ENCODE results near the gene LRMDA. TPM values are rescaled to one million over a fixed set of nuclear protein-coding genes. Genes with fewer than 3 reads are reported as not detected.

Gene LRMDA
- total and polyA plus RNA-seq, 10 of the 15 experiments (the other 5 are each of a cell fraction or from before 2014, with no cell fraction given): 0.07 to 0.54 (median 0.29) TPM; not detected in 4

DNA sequence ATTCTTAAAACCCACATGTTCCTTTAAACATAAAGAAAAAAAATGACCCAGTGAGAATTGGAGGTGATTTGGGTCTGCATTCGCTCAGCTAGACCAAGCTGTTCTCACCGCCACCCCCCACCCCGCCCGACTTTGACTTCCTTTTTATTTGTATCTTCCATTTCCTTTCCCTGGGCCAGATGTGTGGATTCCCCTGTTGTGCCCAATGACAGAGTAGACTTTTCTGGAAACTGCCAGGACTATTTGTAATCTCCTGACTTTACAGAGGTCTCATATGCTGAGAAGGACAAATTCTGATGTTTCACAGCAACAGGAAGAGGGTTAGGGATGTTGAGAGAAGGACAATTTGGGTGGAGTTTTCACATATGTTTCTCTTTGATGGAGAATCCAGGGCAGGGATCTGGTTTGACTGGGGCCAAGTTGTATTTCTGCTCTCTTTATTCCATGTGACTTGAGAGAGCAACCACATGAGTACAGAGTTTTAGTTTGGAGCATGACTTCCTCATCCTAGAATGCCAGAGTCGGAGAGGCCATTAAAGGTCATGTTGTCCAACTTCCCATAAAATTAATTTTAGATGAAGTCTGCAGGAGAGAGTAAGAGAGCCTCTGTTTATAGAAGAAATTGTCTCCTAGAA is 1023.2 kb downstream of the LRMDA start:
- RAD21 ChIA-PET (ENCODE audit: unreplicated experiment): no interaction called here
- no peak overlapping the region for H3K27ac ChIP-seq (ENCODE audit: control insufficient read depth, insufficient read depth)
- intact Hi-C loops (cut with micrococcal nuclease; ENCODE audit: unreplicated experiment): no loop called here

DNA sequence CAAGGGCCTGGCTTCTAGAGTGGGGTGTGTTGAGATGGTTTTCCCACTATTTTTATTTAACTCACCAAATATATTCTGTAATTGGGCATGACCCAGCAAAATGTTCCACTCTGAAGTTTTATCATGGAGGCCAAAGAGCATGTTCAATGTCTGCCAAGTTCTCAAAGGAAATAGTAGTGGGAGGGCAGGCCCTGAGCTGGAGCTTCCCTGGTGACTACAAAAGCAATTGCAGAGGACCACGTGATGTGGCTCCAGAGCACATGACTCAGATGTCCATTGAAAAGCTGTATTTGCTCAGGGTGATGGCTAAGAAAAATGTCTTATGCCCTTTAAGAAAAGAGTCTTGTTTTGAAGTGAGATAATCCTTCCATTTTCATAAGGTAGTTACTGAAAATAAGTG is 1024.8 kb downstream of the LRMDA start:
- 0% methylated on average over 1 of the region's 1 CpG for WGBS (ENCODE audit: insufficient coverage, insufficient replicate concordance, low lambda C conversion rate, missing lambda C conversion rate)
- in situ Hi-C loops (cut with MboI): no loop called here
- TF ChIP-seq NKRF (conservative IDR thresholded peaks at IDR 0.05) (no peak), SKIL (IDR thresholded peaks at IDR 0.05; ENCODE audit: low read depth, poor library complexity, severe bottlenecking) (no peak), IRF5 (IDR thresholded peaks at IDR 0.05; ENCODE audit: borderline replicate concordance) (no peak), CREB1 (IDR thresholded peaks at IDR 0.05; ENCODE audit: low read depth) (no peak), NBN (IDR thresholded peaks at IDR 0.05) (no peak), POLR2AphosphoS2 (IDR thresholded peaks at IDR 0.05; ENCODE audit: low read depth, low read length) (no peak), DPF2 (IDR thresholded peaks at IDR 0.05) (no peak)

More for the DNA sequence above, 1023.2 kb downstream of the LRMDA start:
- ChIA-PET POLR2A (no interaction called here), SMC1A (ENCODE audit: uncharacterized antibody, unreplicated experiment) (no interaction called here), CTCF (no interaction called here)
- Histone ChIP-seq H3K27me3 (replicated peaks in 1 of 2; ENCODE audit: control insufficient read depth in 2 of 2, insufficient read depth in 2 of 2, low read length in 1 of 2) (no peaks in the 10 kb centered on the region), H2AFZ (ENCODE audit: control insufficient read depth, low read depth, low read length) (no peak overlapping the region), H3K36me3 (ENCODE audit: control insufficient read depth in 2 of 2, insufficient read depth in 2 of 2, low read length in 1 of 2) (no peaks in the 10 kb centered on the region), H3K9ac (ENCODE audit: control insufficient read depth, insufficient read depth, low read length) (no peak overlapping the region), H3K4me3 (no peak overlapping the region), H3K4me2 (ENCODE audit: control insufficient read depth, insufficient read depth) (no peak overlapping the region), H3K79me2 (ENCODE audit: control insufficient read depth, insufficient read depth, low read length) (no peaks in the 10 kb centered on the region), H3K9me3 (replicated peaks; ENCODE audit: control insufficient read depth, insufficient read depth, low read length) (no peaks in the 10 kb centered on the region), H3K4me1 (ENCODE audit: control insufficient read depth, insufficient read depth, low read length) (no peaks in the 10 kb centered on the region), H4K20me1 (ENCODE audit: control insufficient read depth, insufficient read depth) (no peaks in the 10 kb centered on the region)
- TF ChIP-seq PKNOX1 (IDR thresholded peaks at IDR 0.05) (no peak), POU2F2 (IDR thresholded peaks at IDR 0.05; ENCODE audit: borderline replicate concordance, low read depth, low read length) (no peak), NRF1 (conservative IDR thresholded peaks at IDR 0.05; ENCODE audit: low read depth, low read length) (no peak), PML (IDR thresholded peaks at IDR 0.05; ENCODE audit: low read length) (no peak)
- FAIRE-seq: no peak
- in situ Hi-C loops (cut with MboI): no loop called here
- ATAC-seq: no peak
- no peak for DNase-seq (ENCODE audit: low read depth, low spot score)
- BruUV-seq (replicated peaks): no TSS peak
- WGBS (ENCODE audit: insufficient coverage, insufficient replicate concordance, low lambda C conversion rate, missing lambda C conversion rate): 28% methylated on average over 5 of the region's 5 CpGs

More for the DNA sequence above, 1024.8 kb downstream of the LRMDA start:
- H3K4me1 ChIP-seq (ENCODE audit: control insufficient read depth, insufficient read depth, low read length): no peaks in the 10 kb centered on the region
- H3K79me2 ChIP-seq (ENCODE audit: control insufficient read depth, insufficient read depth, low read length): no peaks in the 10 kb centered on the region
- ChIA-PET POLR2A (no interaction called here), CTCF (no interaction called here), RAD21 (ENCODE audit: unreplicated experiment) (no interaction called here), SMC1A (ENCODE audit: uncharacterized antibody, unreplicated experiment) (no interaction called here)
- FAIRE-seq (no peak), DNase-seq (ENCODE audit: low read depth, low spot score) (no peak), ATAC-seq (no peak)
- H3K4me2 ChIP-seq (ENCODE audit: control insufficient read depth, insufficient read depth): no peak overlapping the region
- H3K9ac ChIP-seq (ENCODE audit: control insufficient read depth, insufficient read depth, low read length): no peak overlapping the region
- no peak overlapping the region for H2AFZ ChIP-seq (ENCODE audit: control insufficient read depth, low read depth, low read length)
- H3K36me3 ChIP-seq (ENCODE audit: control insufficient read depth in 2 of 2, insufficient read depth in 2 of 2, low read length in 1 of 2): no peaks in the 10 kb centered on the region
- no peaks in the 10 kb centered on the region for H3K9me3 ChIP-seq (replicated peaks; ENCODE audit: control insufficient read depth, insufficient read depth, low read length)
- H4K20me1 ChIP-seq (ENCODE audit: control insufficient read depth, insufficient read depth): no peaks in the 10 kb centered on the region
- no TSS peak for BruUV-seq (replicated peaks)
- intact Hi-C loops (cut with micrococcal nuclease; ENCODE audit: unreplicated experiment): no loop called here
- H3K27ac ChIP-seq (ENCODE audit: control insufficient read depth, insufficient read depth): no peak overlapping the region
- no peaks in the 10 kb centered on the region for H3K27me3 ChIP-seq (replicated peaks in 1 of 2; ENCODE audit: control insufficient read depth in 2 of 2, insufficient read depth in 2 of 2, low read length in 1 of 2)
- H3K4me3 ChIP-seq: no peak overlapping the region

All from GM12878 (cell line).